Measurements from ENCODE around the gene NEDD4L. TPM values are rescaled to one million over a fixed set of nuclear protein-coding genes. Genes with fewer than 3 reads are reported as not detected.

NEDD4L gene
- polyA plus RNA-seq, 1 donor (not counting 4 experiments of a cell fraction or from before 2014, with no cell fraction given), result 52.6 TPM

DNA sequence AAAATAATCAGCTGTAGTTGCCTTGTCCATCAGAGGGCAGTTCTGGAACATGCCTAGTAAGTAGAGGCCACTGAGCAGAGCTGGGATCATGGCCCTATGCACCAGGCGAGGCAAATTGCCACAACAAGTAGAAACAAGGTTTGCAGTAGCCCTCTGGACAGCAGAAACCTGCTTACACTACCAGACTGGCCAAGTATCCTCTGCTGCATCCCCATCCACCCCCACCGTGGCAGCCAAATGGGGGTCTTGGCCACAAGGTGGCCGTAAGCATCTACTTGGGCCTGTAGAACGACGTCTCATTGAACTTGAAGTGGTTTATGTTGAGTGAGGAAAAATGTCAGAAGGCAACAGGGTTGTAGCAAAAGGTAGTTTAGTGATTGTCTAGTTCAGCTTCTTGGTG is 343.7 kb downstream of the NEDD4L start:
- Histone ChIP-seq H3K4me2 (ENCODE audit: control insufficient read depth, extremely low read depth, insufficient read depth, low read depth, low read length) (no peak overlapping the region), H4K20me1 (ENCODE audit: control insufficient read depth, extremely low read depth, insufficient read depth, low read length) (no peaks in the 10 kb centered on the region), H3K27ac (ENCODE audit: control insufficient read depth, insufficient read depth, low read length) (no peak overlapping the region), H3K9me1 (ENCODE audit: control insufficient read depth, extremely low read depth, insufficient read depth, low read length) (no peaks in the 10 kb centered on the region), H3K9me3 (ENCODE audit: control insufficient read depth, low read depth, low read length) (no peaks in the 10 kb centered on the region), H3K79me2 (ENCODE audit: control insufficient read depth, insufficient read depth, low read length) (no peaks in the 10 kb centered on the region), H3K4me1 (ENCODE audit: control insufficient read depth, extremely low read depth, insufficient read depth, low read length) (no peaks in the 10 kb centered on the region), H3K36me3 (ENCODE audit: control insufficient read depth in 2 of 2, extremely low read depth in 1 of 2, insufficient read depth in 2 of 2, low read length in 2 of 2) (peaks cover 47 to 67% of the 10 kb centered on the region in 2 experiments), H2AFZ (ENCODE audit: control insufficient read depth, low read length) (no peak overlapping the region), H3K27me3 (ENCODE audit: control insufficient read depth, extremely low read depth, insufficient read depth, low read length) (no peaks in the 10 kb centered on the region), H3K4me3 (ENCODE audit: control insufficient read depth in 2 of 3, extremely low read depth in 1 of 3, insufficient read depth in 2 of 3, low read depth in 1 of 3, low read length in 3 of 3) (no peak overlapping the region), H3K9ac (ENCODE audit: control insufficient read depth, extremely low read depth, insufficient read depth, low read length) (no peak overlapping the region)
- TF ChIP-seq EZH2 (IDR thresholded peaks at IDR 0.05; ENCODE audit: low read length), result no peak
- TF ChIP-seq, protein P1, sequence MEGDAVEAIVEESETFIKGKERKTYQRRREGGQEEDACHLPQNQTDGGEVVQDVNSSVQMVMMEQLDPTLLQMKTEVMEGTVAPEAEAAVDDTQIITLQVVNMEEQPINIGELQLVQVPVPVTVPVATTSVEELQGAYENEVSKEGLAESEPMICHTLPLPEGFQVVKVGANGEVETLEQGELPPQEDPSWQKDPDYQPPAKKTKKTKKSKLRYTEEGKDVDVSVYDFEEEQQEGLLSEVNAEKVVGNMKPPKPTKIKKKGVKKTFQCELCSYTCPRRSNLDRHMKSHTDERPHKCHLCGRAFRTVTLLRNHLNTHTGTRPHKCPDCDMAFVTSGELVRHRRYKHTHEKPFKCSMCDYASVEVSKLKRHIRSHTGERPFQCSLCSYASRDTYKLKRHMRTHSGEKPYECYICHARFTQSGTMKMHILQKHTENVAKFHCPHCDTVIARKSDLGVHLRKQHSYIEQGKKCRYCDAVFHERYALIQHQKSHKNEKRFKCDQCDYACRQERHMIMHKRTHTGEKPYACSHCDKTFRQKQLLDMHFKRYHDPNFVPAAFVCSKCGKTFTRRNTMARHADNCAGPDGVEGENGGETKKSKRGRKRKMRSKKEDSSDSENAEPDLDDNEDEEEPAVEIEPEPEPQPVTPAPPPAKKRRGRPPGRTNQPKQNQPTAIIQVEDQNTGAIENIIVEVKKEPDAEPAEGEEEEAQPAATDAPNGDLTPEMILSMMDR (optimal IDR thresholded peaks at IDR 0.05 in 1 of 3, IDR thresholded peaks at IDR 0.05 in 1 of 3, conservative IDR thresholded peaks at IDR 0.05 in 1 of 3; ENCODE audit: extremely low read depth in 1 of 3, insufficient read depth in 2 of 3, low read length in 3 of 3), result no peak
- dilution Hi-C loops (cut with MboI; ENCODE audit: extremely low pct_ligation_motif_present, low sequenced_read_pairs), result no loop called here
- FAIRE-seq (no peak), DNase-seq (ENCODE audit: low read depth, low spot score) (no peak)

DNA sequence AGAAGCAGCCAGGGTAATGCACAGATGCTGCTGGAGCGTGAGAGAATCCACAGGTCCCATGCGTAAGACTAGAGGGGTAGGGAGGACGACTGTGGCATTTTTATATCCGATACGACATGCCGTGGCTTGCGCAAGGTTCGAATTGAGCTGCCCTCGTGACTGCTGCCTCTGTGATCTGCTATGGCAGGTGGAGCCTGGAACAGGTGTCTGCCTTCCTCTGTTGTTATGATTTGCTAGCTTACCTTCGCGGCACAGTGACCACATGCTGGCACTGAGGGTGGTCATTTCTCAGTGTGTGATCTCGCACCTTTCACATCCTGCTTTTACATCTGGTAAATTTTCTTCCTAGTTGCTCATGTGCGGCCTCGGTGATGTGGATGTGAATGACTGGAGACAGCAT is 344.7 kb downstream of the NEDD4L start:
- dilution Hi-C loops (cut with MboI; ENCODE audit: extremely low pct_ligation_motif_present, low sequenced_read_pairs), result no loop called here
- H3K79me2 ChIP-seq (ENCODE audit: control insufficient read depth, insufficient read depth, low read length), result no peaks in the 10 kb centered on the region
- TF ChIP-seq, protein P1 (optimal IDR thresholded peaks at IDR 0.05 in 1 of 3, IDR thresholded peaks at IDR 0.05 in 1 of 3, conservative IDR thresholded peaks at IDR 0.05 in 1 of 3; ENCODE audit: extremely low read depth in 1 of 3, insufficient read depth in 2 of 3, low read length in 3 of 3), result no peak
- no peak for TF ChIP-seq EZH2 (IDR thresholded peaks at IDR 0.05; ENCODE audit: low read length)
- H3K27ac ChIP-seq (ENCODE audit: control insufficient read depth, insufficient read depth, low read length), result no peak overlapping the region
- FAIRE-seq (no peak), DNase-seq (ENCODE audit: low read depth, low spot score) (no peak)
- H2AFZ ChIP-seq (ENCODE audit: control insufficient read depth, low read length), result no peak overlapping the region
- H3K27me3 ChIP-seq (ENCODE audit: control insufficient read depth, extremely low read depth, insufficient read depth, low read length), result no peaks in the 10 kb centered on the region
- H3K4me2 ChIP-seq (ENCODE audit: control insufficient read depth, extremely low read depth, insufficient read depth, low read depth, low read length), result no peak overlapping the region
- H3K9me3 ChIP-seq (ENCODE audit: control insufficient read depth, low read depth, low read length), result no peaks in the 10 kb centered on the region
- H3K9me1 ChIP-seq (ENCODE audit: control insufficient read depth, extremely low read depth, insufficient read depth, low read length), result no peaks in the 10 kb centered on the region
- no peak overlapping the region for H3K9ac ChIP-seq (ENCODE audit: control insufficient read depth, extremely low read depth, insufficient read depth, low read length)
- no peaks in the 10 kb centered on the region for H3K4me1 ChIP-seq (ENCODE audit: control insufficient read depth, extremely low read depth, insufficient read depth, low read length)
- no peaks in the 10 kb centered on the region for H4K20me1 ChIP-seq (ENCODE audit: control insufficient read depth, extremely low read depth, insufficient read depth, low read length)
- H3K4me3 ChIP-seq (ENCODE audit: control insufficient read depth in 2 of 3, extremely low read depth in 1 of 3, insufficient read depth in 2 of 3, low read depth in 1 of 3, low read length in 3 of 3), result no peak overlapping the region
- H3K36me3 ChIP-seq (ENCODE audit: control insufficient read depth in 2 of 2, extremely low read depth in 1 of 2, insufficient read depth in 2 of 2, low read length in 2 of 2), result peaks cover 51 to 71% of the 10 kb centered on the region in 2 experiments

All from keratinocyte (primary cell).